Measurements from ENCODE around the gene LKAAEAR1. TPM values are rescaled to one million over a fixed set of nuclear protein-coding genes. Genes with fewer than 3 reads are reported as not detected.

The LKAAEAR1 gene
- total and polyA plus RNA-seq, 7 donors = 0.19 to 1.5 TPM; not detected in 5

- Histone ChIP-seq H3K4me3 (no peak overlapping the region), H3K27ac (no peak overlapping the region), H3K9me3 (no peaks in the 10 kb centered on the region), H3K36me3 (peaks cover 0 to 34% (median 6%) of the 10 kb centered on the region in 4 donors), H3K27me3 (no peaks in the 10 kb centered on the region), H3K4me1 (peaks cover 0 to 7% (median 5%) of the 10 kb centered on the region in 4 donors)
- TF ChIP-seq POLR2A (IDR thresholded peaks at IDR 0.05) (no peak), POLR2AphosphoS5 (IDR thresholded peaks at IDR 0.05) (no peak), EP300 (IDR thresholded peaks at IDR 0.05) (no peak), CTCF (IDR thresholded peaks at IDR 0.05) (no peak)
- intact Hi-C loops (cut with DNase I) = no loop called here
- 92 to 93% methylated on average over 37 of the region's 37 CpGs for WGBS, 2 donors
- no peak for DNase-seq
These were observed 10.6 kb downstream of the LKAAEAR1 start for GRCh38 chr20:64073476-64074183.

- Histone ChIP-seq H3K36me3 (peaks cover 0 to 34% (median 6%) of the 10 kb centered on the region in 4 donors), H3K4me3 (no peak overlapping the region), H3K27me3 (no peaks in the 10 kb centered on the region), H3K27ac (no peak overlapping the region), H3K9me3 (no peaks in the 10 kb centered on the region), H3K4me1 (no peaks in the 10 kb centered on the region)
- 85 to 86% methylated on average over 14 of the region's 14 CpGs for WGBS, 2 donors
- intact Hi-C loops (cut with DNase I) = no loop called here
- no peak for DNase-seq
- TF ChIP-seq POLR2A (IDR thresholded peaks at IDR 0.05) (no peak), POLR2AphosphoS5 (IDR thresholded peaks at IDR 0.05) (no peak)
These were observed 11.6 kb downstream of the LKAAEAR1 start for GRCh38 chr20:64072498-64073063.

- TF ChIP-seq POLR2AphosphoS5 (IDR thresholded peaks at IDR 0.05) = no peak
- no peak for TF ChIP-seq POLR2A (IDR thresholded peaks at IDR 0.05)
- no peak for TF ChIP-seq EP300 (IDR thresholded peaks at IDR 0.05)
- TF ChIP-seq CTCF (IDR thresholded peaks at IDR 0.05) = no peak
- 85 to 90% methylated on average over 30 of the region's 30 CpGs for WGBS, 2 donors
- no peaks in the 10 kb centered on the region for H3K9me3 ChIP-seq
- no peaks in the 10 kb centered on the region for H3K4me1 ChIP-seq
- H3K36me3 ChIP-seq = peaks cover 0 to 34% (median 6%) of the 10 kb centered on the region in 4 donors
- H3K27me3 ChIP-seq = no peaks in the 10 kb centered on the region
- intact Hi-C loops (cut with DNase I) = no loop called here
- no peak overlapping the region for H3K27ac ChIP-seq
- H3K4me3 ChIP-seq = no peak overlapping the region
- no peak for DNase-seq
These were observed 12.6 kb downstream of the LKAAEAR1 start for GRCh38 chr20:64071341-64072332.

- 93 to 94% methylated on average over 31 of the region's 31 CpGs for WGBS, 2 donors
- TF ChIP-seq POLR2AphosphoS5 (IDR thresholded peaks at IDR 0.05) = no peak
- TF ChIP-seq EP300 (IDR thresholded peaks at IDR 0.05) = no peak
- no peak for TF ChIP-seq CTCF (IDR thresholded peaks at IDR 0.05)
- no peak for TF ChIP-seq POLR2A (IDR thresholded peaks at IDR 0.05)
- no peak for DNase-seq
- no peaks in the 10 kb centered on the region for H3K9me3 ChIP-seq
- H3K27ac ChIP-seq = no peak overlapping the region
- H3K4me1 ChIP-seq = peaks cover 0 to 3% (median 0%) of the 10 kb centered on the region in 4 donors
- peaks cover 0 to 34% (median 6%) of the 10 kb centered on the region in 4 donors for H3K36me3 ChIP-seq
- H3K27me3 ChIP-seq = no peaks in the 10 kb centered on the region
- intact Hi-C loops (cut with DNase I) = no loop called here
- H3K4me3 ChIP-seq = no peak overlapping the region
These were observed 13.8 kb downstream of the LKAAEAR1 start for GRCh38 chr20:64070244-64070993.
